Measurements from ENCODE around the gene SNX13.

SNX13 gene, protein sequence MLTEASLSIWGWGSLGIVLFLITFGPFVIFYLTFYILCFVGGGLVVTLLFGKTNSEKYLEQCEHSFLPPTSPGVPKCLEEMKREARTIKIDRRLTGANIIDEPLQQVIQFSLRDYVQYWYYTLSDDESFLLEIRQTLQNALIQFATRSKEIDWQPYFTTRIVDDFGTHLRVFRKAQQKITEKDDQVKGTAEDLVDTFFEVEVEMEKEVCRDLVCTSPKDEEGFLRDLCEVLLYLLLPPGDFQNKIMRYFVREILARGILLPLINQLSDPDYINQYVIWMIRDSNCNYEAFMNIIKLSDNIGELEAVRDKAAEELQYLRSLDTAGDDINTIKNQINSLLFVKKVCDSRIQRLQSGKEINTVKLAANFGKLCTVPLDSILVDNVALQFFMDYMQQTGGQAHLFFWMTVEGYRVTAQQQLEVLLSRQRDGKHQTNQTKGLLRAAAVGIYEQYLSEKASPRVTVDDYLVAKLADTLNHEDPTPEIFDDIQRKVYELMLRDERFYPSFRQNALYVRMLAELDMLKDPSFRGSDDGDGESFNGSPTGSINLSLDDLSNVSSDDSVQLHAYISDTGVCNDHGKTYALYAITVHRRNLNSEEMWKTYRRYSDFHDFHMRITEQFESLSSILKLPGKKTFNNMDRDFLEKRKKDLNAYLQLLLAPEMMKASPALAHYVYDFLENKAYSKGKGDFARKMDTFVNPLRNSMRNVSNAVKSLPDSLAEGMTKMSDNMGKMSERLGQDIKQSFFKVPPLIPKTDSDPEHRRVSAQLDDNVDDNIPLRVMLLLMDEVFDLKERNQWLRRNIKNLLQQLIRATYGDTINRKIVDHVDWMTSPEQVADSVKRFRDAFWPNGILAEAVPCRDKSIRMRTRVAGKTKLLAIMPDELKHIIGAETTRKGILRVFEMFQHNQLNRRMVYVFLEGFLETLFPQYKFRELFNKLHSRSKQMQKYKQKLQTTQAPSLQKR

DNA sequence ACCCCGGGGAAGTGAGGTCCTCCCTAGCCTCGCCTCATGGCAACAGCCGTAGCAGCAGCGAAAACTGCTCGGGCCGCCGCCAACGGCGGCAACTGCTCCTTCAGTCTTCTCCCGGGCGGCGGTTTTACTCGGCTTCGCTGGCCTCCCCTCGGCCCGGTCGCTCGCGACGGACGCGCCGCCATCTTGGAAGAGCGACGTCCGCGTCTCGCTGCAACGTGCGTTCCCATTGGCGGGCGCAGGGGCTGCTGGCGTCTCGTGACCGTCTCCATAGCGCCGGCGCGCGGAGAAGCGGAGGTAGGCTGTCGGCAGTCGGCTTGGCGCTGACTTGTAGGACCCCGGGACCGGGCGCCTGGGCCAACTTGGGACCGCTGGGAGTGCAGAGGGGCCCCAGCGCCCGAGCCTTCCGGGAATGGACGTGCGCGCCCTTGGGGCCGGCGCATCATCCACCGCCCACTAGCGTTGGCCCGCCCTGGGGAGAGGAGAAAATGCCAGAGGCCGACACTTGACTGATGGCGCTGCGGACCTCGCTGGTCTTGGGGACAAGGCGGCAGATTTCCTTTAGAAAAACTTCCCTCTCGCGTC lies at the start of gene SNX13:
SNX13 (minus strand) TSS at position 193 of the 582 bp plus-strand sequence. CDS start 199 bp downstream, outside the sequence.
- H3K27me3 ChIP-seq (ENCODE audit: insufficient read depth, low read depth, severe bottlenecking), result no peaks in the 10 kb centered on the region
- TF ChIP-seq, protein P1, sequence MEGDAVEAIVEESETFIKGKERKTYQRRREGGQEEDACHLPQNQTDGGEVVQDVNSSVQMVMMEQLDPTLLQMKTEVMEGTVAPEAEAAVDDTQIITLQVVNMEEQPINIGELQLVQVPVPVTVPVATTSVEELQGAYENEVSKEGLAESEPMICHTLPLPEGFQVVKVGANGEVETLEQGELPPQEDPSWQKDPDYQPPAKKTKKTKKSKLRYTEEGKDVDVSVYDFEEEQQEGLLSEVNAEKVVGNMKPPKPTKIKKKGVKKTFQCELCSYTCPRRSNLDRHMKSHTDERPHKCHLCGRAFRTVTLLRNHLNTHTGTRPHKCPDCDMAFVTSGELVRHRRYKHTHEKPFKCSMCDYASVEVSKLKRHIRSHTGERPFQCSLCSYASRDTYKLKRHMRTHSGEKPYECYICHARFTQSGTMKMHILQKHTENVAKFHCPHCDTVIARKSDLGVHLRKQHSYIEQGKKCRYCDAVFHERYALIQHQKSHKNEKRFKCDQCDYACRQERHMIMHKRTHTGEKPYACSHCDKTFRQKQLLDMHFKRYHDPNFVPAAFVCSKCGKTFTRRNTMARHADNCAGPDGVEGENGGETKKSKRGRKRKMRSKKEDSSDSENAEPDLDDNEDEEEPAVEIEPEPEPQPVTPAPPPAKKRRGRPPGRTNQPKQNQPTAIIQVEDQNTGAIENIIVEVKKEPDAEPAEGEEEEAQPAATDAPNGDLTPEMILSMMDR (IDR thresholded peaks at IDR 0.05; ENCODE audit: low read depth, low read length), result peak; percentile 32
- peaks cover 6% of the 10 kb centered on the region for H3K36me3 ChIP-seq
- DNase-seq, result peak; percentile 96
- no peaks in the 10 kb centered on the region for H3K9me3 ChIP-seq (ENCODE audit: severe bottlenecking)
- peak within 1 kb of the TSS; percentile 98 for H3K4me3 ChIP-seq (ENCODE audit: low read depth, low read length)
- peak within 1 kb of the TSS; percentile 94 for H3K27ac ChIP-seq

DNA sequence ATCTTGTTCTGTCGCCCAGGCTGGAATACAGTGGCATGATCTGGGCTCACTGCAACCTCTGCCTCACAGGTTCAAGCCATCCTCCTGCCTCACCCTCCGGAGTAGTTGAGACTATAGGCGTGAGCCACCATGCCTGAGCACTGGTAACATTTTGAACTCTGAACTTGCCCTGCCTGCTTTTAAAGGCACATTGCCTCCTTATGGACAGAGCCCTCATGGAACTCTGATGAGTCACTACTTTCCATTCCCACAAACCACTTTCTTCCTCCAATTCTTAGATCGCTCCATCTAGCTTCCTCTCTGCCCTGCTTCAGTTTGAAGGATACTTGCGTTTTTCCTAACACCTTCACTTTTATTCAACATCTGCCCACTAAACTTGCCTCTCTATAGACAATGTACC lies 49.3 kb upstream of the SNX13 start:
- TF ChIP-seq, protein P1 (IDR thresholded peaks at IDR 0.05; ENCODE audit: low read depth, low read length), result no peak
- no peak for DNase-seq
- H3K27ac ChIP-seq, result no peak overlapping the region
- no peaks in the 10 kb centered on the region for H3K36me3 ChIP-seq
- no peak overlapping the region for H3K4me3 ChIP-seq (ENCODE audit: low read depth, low read length)
- H3K9me3 ChIP-seq (ENCODE audit: severe bottlenecking), result no peaks in the 10 kb centered on the region
- no peaks in the 10 kb centered on the region for H3K27me3 ChIP-seq (ENCODE audit: insufficient read depth, low read depth, severe bottlenecking)

DNA sequence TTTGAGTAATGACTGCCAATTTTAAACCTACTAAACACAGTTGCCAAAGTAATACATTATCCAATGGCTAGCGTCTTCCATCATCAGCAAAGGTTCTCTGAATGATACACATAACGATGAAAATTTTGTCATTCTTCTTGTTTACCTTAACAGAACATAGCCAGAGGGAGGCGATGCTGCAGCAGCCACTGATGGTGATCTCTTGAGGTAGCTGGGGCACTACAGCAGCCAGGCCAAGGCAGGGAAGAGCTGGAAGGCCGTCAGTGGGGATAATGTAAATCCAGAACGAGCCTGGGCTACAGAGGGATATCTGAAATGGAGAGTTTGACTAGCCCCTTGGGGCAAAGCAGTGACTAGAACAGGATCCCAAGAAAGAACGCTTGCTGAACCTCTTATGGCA lies 48.6 kb upstream of the SNX13 start:
- H3K4me3 ChIP-seq (ENCODE audit: low read depth, low read length), result no peak overlapping the region
- DNase-seq, result no peak

DNA sequence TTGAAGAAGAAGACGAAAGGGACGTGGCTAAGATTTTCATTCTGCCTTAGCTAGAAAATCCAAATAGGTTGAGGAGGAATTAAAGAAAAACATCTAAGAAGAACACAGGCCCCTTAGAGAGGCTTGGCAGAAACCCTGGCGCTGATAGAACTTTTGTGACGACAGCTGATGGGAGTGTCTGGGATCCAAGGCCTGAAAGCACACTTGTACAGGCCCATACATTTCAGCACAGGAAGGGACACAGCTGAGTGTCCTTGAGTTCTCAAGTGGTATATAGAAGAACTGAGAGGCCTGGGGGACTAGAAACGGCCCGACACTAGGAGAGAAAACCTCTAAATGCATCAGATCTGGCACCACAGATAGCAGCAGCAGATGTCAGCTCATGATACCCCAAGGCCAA lies 47.8 kb upstream of the SNX13 start:
- DNase-seq, result no peak
- H3K4me3 ChIP-seq (ENCODE audit: low read depth, low read length), result no peak overlapping the region
- no peak overlapping the region for H3K27ac ChIP-seq
- no peaks in the 10 kb centered on the region for H3K36me3 ChIP-seq
- H3K27me3 ChIP-seq (ENCODE audit: insufficient read depth, low read depth, severe bottlenecking), result no peaks in the 10 kb centered on the region
- no peaks in the 10 kb centered on the region for H3K9me3 ChIP-seq (ENCODE audit: severe bottlenecking)
- TF ChIP-seq, protein P1 (IDR thresholded peaks at IDR 0.05; ENCODE audit: low read depth, low read length), result no peak

More for the DNA sequence above, 48.6 kb upstream of the SNX13 start:
- Histone ChIP-seq H3K9me3 (ENCODE audit: severe bottlenecking) (no peaks in the 10 kb centered on the region), H3K36me3 (no peaks in the 10 kb centered on the region), H3K27me3 (ENCODE audit: insufficient read depth, low read depth, severe bottlenecking) (no peaks in the 10 kb centered on the region), H3K27ac (no peak overlapping the region)
- TF ChIP-seq, protein P1 (IDR thresholded peaks at IDR 0.05; ENCODE audit: low read depth, low read length), result no peak

DNA sequence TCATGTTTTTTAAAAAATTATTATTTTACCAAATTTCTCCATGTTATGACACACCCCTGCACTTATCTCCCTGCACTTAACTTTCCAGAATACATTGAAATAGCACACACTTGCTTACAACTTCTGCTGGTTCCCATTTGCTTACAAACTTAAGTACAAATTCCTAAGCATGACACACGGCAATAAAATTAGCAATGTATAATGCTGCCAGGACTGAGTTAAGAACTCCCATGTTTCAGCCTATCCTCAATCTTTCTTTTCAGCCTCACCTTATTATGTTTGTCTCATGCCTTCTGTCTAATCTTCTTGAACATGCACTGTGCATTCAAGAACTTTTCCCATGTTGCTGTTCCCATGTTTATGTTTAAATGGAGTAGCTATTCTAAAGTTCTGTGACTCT lies 46.6 kb upstream of the SNX13 start:
- Histone ChIP-seq H3K27me3 (ENCODE audit: insufficient read depth, low read depth, severe bottlenecking) (no peaks in the 10 kb centered on the region), H3K4me3 (ENCODE audit: low read depth, low read length) (no peak overlapping the region), H3K36me3 (no peaks in the 10 kb centered on the region), H3K9me3 (ENCODE audit: severe bottlenecking) (no peaks in the 10 kb centered on the region), H3K27ac (no peak overlapping the region)
- TF ChIP-seq, protein P1 (IDR thresholded peaks at IDR 0.05; ENCODE audit: low read depth, low read length), result no peak
- DNase-seq, result no peak
